Fibroblast of skin of right quadriceps (primary cell): ENCODE data around the gene AKAP7.
A peak's percentile ranks its signal among the peaks of the same experiment; 100 is the strongest.
"Not testable (repeated sequence)": the region's sequence is repeated elsewhere in the genome, so short reads cannot be mapped to it uniquely, and the experiment has no call there.

Source experiments
- DNase-seq: peaks from one replicate; pipeline ENCODE4 v3.0.0-alpha.2; 2013

AKAP7 gene

DNA sequence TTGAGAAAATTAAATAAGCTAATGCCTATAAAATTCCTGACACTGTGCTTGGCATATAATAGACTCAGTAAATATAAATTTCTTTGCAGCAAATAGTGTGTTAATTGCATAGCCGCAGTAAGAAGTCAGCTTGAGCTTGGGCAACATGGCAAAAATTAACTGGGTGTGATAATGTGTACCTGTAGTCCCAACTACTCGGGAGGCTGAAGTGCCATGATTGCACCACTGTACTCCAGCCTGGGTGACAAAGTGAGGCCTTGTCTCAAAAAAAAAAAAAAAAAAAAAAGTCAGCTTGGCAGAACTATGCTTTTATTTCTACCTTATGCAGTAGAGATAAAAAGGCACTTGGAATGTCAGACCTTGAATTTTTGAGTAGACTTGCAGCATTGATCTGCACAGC, 121.8 kb downstream of the AKAP7 start:
- no peak for DNase-seq

DNA sequence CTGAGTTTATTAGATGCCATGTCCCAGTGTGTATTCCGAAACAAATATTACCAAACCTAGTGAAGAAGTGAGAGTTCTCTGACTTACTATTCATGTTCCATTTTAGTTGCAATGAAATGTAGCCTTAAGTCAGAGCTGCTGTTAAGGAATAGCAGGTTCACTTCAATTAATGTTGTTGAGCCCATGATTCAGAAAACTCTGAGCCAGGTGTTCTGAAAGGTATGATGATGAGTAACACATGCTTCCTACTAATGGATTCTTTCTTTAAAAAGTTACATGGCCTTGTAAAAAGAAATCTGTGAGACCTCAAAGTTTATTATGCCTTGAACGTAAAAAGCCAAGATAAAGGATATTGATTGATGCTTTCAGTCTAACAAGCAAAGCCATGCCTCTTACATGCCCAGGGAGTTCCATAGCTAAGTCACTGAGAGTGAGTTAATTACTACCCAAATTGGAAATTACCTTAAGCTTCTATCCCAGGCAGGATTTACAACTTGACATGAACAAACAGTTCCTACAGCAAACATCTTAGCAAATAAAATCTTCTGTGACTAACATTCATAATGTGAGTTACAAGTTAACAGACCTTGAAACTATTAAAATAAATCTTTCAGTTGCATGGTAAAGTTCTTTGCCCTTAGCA, 122.9 kb downstream of the AKAP7 start:
- DNase-seq = no peak

DNA sequence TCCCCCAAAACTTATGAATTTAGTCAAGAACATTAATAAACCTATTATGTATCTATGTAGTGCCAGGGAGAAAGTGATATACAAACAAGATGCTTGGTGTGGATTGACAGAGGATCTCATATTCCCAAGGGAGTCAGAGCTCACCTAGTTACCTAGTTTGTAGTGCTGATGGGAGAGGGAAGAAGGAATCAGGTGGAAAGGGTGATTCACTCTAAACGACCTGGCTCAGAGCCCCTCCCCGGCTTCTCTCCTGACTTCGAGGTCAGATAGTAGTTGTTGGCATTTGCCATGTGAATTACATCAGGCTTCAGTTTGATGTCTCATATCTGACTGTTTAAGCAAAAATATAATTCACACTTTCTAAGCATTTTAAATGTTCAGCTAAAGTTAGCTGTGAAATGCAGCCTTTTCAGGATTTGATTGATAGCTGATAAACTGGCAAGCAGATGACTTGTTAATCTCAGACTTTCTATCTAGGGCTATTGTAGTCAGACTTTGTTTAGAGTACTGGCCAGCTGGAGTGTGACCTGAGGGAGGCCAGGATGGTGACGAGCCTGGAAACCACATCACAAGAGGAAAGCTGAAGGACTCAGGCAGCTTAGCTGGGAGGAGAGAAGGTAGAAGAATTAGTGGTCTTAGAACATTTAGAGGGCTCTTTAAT, 123.7 kb downstream of the AKAP7 start:
- DNase-seq = no peak

DNA sequence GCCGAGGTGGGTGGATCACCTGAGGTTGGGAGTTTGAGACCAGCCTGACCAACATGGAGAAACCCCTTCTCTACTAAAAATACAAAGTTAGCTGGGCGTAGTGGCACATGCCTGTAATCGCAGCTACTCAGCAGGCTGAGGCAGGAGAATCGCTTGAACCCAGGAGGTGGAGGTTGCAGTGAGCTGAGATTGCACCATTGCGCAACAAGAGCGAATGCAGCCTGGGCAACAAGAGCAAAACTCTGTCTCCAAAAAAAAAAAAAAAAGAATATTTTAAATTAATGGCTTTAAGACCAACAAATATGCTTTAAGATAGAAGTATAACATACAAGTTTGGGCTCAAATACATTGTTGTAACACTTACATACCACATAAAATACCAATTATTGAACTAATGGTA, 125.7 kb downstream of the AKAP7 start:
- DNase-seq = not testable (repeated sequence)

DNA sequence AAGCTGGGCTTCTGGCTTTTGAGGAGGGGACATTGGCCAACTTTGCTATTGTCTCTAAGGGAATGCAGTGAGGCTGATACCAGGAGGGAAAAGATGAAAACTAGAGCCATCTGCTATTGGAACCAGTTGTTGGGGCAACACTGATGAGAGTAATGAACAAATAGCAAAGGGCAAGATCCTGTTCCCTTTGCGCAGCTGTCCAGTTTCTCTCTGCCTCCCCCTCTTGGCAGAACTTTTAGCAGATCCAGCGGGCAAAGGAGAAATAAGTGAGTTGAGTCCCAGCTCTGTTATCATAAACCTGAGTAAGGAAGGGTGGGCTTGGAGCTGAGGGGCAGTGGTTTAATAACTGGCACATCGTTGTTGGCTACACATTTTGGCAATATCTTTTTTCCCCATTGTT, 126.8 kb downstream of the AKAP7 start:
- DNase-seq = no peak

DNA sequence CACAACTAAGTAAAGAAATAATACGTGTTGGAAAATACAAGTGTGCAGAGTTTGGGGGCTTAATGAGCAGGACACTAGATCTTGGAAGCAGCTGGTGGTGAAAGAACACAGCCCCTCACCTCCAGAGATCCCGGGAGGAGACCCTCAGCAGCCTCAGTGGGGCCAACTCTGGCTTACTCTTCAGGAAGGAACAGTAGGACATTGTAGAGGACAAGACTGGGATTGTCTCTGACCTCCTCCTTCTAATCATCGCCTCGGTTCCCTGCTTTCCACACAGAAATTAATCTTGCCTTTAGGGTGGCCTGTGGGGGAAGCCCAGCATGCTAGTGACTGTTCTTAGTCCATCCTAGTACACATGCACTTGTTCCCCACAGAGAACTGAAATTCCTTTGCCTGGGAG, 130.7 kb downstream of the AKAP7 start:
- DNase-seq = no peak

DNA sequence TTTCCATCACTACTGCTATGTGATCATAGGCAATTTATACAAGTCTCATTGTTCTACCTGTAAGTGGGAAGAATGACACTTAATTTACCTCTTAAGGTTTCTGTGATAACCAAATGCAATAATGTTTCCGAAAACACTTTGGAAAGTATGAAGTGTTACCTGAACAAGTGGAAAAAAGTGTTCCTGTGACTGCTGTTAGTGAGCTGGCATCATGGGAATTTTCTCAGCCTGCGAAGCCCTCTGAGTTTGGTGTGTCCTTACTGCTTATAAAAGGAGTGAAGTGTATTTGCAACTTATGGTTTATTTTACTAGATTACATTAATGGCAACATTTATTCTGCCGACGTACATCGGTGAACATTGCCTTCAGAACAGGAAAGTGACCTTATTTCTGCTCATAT, 133.0 kb downstream of the AKAP7 start:
- no peak for DNase-seq

DNA sequence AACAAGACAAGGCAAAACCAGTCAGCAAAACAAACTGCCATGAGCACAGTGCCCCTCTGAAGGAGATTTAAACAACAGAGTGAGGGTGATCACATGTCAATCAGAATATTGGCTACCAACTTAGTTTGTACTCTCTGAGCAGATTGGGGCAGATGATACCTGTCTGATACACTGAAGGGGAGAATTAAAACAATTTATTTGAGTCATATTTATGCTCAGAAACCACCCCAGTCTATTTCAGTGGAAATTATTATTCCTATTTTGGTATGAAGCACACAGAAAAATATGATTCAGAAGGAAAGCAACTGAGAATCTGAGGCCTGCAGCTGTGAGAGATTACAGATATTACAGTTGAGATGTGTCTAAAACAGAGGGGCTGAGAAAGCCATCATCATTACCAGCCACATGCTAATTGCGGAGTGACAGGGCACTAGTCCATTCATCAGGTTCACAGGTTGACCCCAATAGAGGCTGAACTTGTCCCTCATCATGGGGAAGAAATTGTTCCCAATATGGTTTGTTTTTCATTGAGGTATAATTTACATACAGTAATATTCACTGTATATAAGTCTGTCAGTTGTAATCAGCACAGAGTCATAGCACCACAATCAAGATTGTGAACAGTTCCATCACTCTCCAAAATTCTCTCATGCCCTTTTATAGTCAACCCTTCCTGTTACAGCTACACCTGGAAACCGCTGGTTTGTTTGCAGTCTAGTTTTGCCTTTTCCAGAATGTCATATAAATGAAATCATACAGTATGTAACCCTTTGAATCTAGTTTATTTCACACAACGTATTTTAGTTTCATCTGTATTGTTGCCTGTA, 134.5 kb downstream of the AKAP7 start:
- no peak for DNase-seq

DNA sequence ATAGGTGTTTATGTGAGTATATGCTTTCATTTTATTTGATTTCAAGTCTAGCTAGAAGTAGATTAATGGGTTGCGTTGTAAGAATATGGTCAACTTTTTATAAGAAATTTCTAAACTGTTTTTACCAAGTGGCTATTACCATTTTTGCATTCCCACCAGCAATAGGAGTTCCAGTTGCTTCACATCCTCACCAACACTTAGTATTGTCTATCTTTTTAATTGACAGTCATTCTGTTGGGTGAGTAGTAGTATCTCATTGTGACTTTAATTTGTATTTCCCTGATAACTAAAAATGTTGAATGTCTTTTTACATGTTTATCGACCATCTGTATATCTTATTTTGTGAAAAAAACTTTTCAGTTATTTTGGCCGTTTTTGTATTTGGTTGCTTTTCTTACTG, 135.3 kb downstream of the AKAP7 start:
- DNase-seq = no peak

DNA sequence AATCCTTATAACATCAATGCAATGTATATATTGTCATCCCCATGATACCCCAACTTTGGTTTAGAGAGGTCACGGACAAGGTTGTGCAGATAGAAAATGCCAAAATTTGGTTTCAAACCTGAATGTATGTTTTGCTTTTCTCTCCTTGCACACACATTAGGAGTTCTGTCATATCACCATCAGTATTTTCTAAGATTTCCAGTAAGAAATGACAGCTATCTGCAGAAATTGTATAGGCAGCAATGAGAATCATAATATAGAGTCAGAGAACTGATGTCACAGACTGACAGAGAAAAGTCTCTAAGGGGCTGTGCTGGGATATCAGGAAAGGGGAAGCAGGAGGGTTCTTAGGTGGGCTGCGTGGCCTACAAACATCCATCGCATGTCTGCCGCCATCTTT, 140.0 kb downstream of the AKAP7 start:
- no peak for DNase-seq

DNA sequence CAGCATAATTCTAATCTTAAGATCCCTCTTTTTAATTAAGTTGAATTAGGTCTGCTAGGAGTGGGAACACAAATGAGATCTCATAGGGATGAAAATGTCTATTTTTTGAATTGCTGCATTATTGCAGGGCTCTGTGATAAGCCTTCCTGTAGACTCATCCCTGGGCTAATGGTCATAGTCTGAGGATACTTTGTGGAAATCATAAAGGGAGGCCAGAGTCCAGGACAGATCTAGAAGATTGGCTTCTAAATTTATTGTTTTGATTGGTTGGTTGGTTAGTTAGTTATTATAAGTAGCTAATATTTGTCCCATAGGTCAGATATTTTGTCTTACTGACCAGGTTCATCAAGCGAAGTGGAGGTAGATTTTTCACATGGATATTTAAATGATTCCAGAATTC, 142.3 kb downstream of the AKAP7 start:
- DNase-seq = no peak

DNA sequence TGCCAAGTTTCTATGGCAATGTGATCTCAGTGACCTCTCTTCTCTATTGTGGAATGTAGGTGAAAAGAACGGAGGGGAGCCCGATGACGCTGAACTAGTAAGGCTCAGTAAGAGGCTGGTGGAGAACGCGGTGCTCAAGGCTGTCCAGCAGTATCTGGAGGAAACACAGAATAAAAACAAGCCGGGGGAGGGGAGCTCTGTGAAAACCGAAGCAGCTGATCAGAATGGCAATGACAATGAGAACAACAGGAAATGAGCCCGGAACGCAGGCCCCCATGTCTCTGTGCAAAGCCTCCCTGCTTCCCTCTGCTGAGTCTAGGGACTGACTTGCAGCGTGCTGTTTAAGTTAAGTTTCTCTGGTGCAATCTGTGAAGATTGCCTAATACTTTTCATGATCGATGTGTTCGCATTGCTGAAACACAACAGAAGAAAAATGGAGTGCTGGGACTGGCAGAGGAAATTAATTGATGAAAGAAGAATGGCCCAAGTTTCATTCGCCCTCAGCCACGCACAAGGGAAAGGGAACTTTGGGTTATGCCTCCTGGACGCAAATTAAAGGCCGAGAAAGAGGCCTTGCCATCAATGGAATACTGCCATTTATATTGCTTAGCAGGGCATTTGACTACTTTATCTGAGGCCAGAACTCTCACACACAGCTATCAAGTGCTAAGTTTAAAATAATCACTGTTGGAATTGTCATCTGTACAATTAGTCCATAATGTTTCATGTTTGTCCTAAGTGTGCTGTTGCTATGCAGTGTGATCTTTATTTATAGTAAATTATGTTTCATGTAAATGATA, 146.4 kb downstream of the AKAP7 start:
- DNase-seq = peak; percentile 7

DNA sequence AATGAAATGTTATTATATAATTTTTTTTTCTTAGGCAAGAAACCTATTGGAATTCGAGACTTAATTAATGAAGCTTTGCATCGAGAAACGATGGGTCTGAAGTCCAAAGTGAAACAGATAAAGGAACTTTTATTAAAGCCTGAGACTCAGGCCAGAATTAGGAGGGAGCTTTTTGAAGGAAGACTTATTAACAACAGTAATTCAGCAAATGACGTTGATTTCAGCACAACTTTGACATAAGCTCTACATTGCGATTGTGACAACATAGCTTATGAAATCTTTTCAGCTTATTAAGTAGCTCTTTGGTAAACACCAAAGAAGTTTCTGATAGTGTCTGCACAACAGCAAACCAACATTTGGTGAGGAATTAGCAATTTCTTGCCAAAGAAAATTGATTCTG, 147.1 kb downstream of the AKAP7 start:
- DNase-seq = no peak

DNA sequence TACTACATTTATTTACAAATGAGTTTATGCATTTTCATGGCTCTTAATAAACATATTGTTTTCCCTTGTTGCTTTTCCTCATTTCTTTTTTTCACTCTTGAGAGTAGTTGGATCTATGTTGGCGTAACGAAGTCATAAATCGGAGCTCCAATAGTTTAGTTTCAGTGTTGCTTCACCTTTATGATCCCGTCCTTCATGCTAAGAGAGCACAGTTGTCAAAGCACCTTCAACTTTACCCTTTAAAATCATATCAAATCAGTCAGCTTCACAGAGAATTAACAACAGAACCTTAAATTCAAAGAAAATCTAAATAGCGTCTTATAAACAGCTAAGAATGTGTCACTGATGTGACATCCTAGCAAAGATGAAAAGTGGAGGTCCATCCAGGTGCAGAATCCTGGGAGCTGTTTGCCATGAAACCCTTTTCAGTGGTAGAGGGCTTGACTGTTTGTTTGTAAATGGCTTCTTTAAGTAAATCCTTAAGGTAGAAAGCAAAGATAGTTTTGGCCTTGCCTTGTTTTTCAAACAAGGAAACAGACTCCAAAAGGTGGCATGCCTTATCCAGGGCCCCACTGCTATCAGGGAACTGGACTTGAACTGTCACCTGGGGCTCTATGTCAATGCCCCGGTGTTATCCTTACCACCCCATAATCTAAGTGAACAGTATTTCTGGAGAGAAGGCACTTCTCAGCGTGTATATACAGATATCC, 148.4 kb downstream of the AKAP7 start:
- DNase-seq = no peak

DNA sequence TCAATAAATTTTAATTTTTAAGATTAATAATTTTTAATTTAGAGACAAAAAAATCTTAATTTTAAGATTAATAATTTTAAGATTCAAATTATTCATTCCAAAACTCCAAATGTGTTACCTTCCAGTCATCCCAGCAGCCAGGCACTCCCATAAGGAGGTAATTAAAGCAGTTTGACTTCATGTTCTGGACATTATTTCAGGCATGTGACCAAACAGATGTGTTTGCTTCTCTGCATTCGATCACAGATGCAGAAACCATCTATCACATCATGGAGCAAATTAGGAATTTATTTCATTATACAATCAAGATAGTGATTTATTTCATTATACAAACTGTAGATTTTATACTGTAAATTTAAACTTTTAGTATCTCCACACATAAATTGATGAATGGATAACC, 150.3 kb downstream of the AKAP7 start:
- DNase-seq = no peak

DNA sequence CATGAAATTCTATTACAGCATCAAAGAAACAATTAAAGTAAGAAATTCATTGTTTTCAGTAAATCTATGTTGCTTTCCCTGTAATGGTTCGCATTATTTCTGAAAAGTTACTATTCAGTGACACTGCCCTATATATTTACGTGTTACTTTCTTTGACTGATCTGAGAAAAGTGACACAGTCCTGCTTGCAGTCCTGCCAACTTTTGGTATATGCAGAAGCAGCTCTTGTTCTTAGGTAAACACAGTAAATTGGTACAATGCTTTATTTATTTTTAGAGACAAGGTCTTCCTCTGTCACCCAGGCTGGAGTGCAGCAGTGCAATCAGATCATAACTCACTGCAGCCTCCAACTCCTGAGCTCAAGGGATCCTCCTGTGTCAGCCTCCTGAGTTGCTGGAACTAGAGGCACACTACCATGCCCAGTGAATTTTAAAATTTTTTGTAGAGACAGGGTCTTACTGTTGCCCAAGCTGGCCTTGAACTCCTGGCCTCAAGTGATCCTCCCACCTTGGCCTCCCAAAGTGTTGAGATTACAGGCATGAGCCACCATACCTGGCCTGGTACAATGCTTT, 151.3 kb downstream of the AKAP7 start:
- DNase-seq = no peak

DNA sequence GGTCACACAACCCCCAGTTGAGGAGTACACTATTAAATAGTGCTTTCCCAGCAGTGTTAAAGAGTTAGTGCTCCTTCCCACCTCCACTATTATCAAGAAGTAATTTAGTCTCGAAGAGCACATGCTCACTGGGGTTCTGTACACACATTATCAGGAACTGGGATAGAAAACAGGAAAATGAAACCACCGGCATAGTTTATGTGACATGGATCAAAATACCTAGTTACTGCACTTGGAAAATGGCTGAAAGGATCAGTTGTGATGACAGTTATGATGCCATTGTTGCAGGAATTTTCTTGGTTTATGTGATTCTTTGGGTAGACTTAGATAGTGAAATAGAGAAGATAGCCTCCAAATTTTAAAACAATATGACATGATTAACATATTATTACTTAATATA, 152.9 kb downstream of the AKAP7 start:
- DNase-seq = no peak

DNA sequence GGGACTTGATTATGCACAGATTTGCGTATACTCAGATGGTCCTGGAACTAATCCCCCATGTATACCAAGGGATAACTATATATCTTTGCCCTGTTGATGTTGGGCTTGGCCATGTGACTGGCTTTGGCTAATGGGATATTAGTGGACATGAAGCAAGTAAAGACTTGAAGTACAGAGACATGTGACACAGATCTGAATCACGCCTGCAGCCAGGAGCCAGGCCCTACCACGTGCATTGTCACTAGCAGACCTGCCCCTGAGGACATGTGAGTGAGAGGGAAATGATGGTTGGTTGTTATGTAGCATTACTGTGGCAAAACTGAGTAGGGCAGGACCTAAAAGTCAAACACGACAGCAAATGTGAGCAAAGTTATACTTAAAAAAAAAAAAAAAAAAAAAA, 155.7 kb downstream of the AKAP7 start:
- no peak for DNase-seq

DNA sequence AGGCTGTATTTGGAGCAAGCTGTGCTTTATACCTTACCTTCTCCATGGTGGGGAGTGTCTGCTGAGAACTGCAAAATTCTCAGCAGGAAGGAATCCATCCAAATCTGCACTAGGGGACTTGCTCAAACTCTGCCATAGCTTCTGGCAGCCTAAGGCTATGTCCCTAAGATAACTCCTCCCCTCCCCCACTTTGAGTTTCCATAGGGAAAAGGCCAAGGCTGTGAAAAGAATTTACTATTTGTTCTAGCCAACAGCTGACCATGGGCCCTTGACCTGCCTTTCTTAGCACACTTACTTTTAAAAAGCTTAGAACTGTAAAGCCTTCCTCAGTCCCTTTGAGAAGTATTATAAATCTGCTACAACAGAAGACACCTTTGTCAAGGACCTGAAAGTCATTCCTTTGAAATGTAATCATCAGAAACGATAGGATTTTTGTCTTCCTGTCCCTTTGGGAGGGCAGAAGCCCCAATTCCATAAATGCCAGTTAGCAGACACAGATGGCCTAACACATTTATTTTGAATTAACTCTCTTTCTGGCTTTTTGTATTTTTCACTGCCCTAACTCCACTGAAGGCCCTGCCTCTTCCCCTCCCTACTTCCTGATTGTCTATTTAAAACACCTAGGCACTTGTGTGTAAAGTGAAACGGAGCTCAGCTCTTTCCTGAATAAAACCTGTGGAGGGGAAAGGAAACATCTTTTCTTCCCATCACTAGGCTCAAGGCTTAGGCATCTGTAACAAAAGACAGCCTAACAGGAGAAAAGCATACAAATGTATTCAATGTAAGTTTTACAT, 157.1 kb downstream of the AKAP7 start:
- no peak for DNase-seq

DNA sequence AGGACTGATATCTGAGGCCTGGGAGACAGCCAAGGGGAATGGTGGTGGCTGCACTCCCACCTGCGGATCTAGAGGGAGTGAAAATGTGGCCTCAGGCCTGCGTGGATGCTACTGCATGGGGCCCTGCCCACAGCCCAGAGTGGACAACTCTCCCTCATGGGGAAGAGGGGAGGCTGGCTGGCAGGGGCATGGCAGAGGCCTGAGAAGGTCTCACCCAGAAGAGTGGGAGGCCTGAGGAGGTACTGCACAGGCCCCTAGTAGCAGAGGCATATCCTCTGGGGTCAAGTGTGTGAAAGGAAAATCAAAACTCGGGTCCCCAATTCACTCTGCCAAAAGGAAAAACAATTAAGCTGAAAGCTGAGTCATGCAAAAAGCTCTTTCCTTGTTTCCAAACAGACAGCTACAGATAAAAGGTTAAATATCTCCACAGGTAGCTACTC, 158.2 kb downstream of the AKAP7 start:
- DNase-seq = no peak

DNA sequence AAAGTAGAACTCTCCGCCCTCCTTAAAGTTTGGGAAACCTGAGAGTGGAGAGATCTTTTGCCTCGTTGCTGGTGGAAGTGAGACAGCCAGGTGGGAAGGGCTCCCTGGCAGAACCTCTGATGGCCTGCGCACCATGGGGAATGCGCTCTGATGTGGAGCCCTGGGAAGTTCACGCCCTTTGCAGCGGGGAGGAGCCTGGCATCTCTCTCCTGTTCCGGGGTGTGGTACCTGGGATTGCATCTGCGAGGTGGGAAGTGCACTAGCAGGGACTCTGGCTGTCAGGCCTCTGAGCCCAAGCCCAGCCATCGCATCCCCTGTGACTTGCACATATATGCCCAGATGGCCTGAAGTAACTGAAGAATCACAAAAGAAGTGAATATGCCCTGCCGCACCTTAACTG, 159.8 kb downstream of the AKAP7 start:
- no peak for DNase-seq
